OCI-LY3 (cell line): Measurements from ENCODE around the gene ZCCHC3.

ENCODE experiments used
- H2AFZ ChIP-seq: fragments of 200-600, 300-600 bp; shearing (Covaris generic); 2 replicates; pipeline ENCODE4 v1.6.0; 2014; ENCODE audit warnings: antibody characterized with exemption, low read depth, low read length
- H3K27ac ChIP-seq: fragments of 200-600, 300-600 bp; sonication (generic); 2 replicates; pipeline ENCODE4 v1.5.1; 2014; ENCODE audit warnings: mild to moderate bottlenecking, low read length, moderate library complexity, mixed read lengths
- H3K27me3 ChIP-seq: fragments of 200-600, 300-600 bp; sonication (generic); 2 replicates; pipeline ENCODE4 v1.6.1; 2014; ENCODE audit warnings: low read depth, low read length, mixed read lengths
- H3K36me3 ChIP-seq: fragments of 200-600, 300-600 bp; sonication (generic); replicated peaks from 2 replicates; pipeline ENCODE3; 2014; ENCODE audit warnings: low read depth, low read length, mixed read lengths
- H3K4me1 ChIP-seq: fragments of 300-600, 200-600 bp; sonication (generic); 2 replicates; pipeline ENCODE4 v1.6.1; 2014; ENCODE audit warnings: low read length, mixed read lengths
- H3K4me2 ChIP-seq: fragments of 200-600, 300-600 bp; sonication (generic); 2 replicates; pipeline ENCODE4 v1.6.1; 2014; ENCODE audit warnings: low read length, mixed read lengths
- H3K4me3 ChIP-seq: fragments of 300-600, 200-600 bp; sonication (generic); 2 replicates; pipeline ENCODE4 v1.5.1; 2014; ENCODE audit warnings: antibody characterized with exemption, mild to moderate bottlenecking, low read length, moderate library complexity
- H3K79me2 ChIP-seq: fragments of 300-600, 200-600 bp; shearing (Covaris generic); 2 replicates; pipeline ENCODE4 v1.6.1; 2014; ENCODE audit warnings: mild to moderate bottlenecking, low read length, mixed read lengths
- H3K9ac ChIP-seq: fragments of 300-600, 200-600 bp; shearing (Covaris generic); 2 replicates; pipeline ENCODE4 v1.6.0; 2014; ENCODE audit warnings: mild to moderate bottlenecking, low read length, moderate library complexity
- H3K9me3 ChIP-seq: fragments of 200-600, 300-600 bp; shearing (Covaris generic); 2 replicates; pipeline ENCODE4 v1.6.1; 2014; ENCODE audit warnings: low read length, mixed read lengths; ENCODE audit not compliant: insufficient read depth
- H4K20me1 ChIP-seq: fragments of 200-600, 300-600 bp; sonication (generic); 2 replicates; pipeline ENCODE4 v1.6.1; 2016; ENCODE audit warnings: low read length, mixed read lengths; ENCODE audit not compliant: insufficient read depth
- EZH2phosphoT487 ChIP-seq: fragments of 200-600 bp; shearing (Covaris generic); IDR thresholded peaks from 2 replicates; pipeline ENCODE4 v1.6.1; 2018; ENCODE audit warnings: antibody characterized with exemption, mixed run types, low read depth
- TF ChIP-seq, protein P1 (sequence below): fragments of 200-600, 300-600 bp; sonication (generic); IDR thresholded peaks from 2 replicates; pipeline ENCODE4 v1.5.1; 2014; ENCODE audit warnings: antibody characterized with exemption, low read length, low read depth

ZCCHC3 gene

GRCh38 chr20:284172-284571, 13.2 kb upstream of the ZCCHC3 start:
- Histone ChIP-seq H4K20me1 (no peaks in the 10 kb centered on the region), H3K27me3 (no peaks in the 10 kb centered on the region), H3K4me2 (no peak overlapping the region), H3K79me2 (no peaks in the 10 kb centered on the region; the same call in 1 of the 2 replicates), H2AFZ (no peak overlapping the region), H3K4me1 (no peaks in the 10 kb centered on the region), H3K9me3 (no peaks in the 10 kb centered on the region), H3K4me3 (no peak overlapping the region), H3K27ac (no peak overlapping the region), H3K36me3 (peaks cover 17% of the 10 kb centered on the region), H3K9ac (no peak overlapping the region)
- no peak for TF ChIP-seq EZH2phosphoT487
- TF ChIP-seq, protein P1, sequence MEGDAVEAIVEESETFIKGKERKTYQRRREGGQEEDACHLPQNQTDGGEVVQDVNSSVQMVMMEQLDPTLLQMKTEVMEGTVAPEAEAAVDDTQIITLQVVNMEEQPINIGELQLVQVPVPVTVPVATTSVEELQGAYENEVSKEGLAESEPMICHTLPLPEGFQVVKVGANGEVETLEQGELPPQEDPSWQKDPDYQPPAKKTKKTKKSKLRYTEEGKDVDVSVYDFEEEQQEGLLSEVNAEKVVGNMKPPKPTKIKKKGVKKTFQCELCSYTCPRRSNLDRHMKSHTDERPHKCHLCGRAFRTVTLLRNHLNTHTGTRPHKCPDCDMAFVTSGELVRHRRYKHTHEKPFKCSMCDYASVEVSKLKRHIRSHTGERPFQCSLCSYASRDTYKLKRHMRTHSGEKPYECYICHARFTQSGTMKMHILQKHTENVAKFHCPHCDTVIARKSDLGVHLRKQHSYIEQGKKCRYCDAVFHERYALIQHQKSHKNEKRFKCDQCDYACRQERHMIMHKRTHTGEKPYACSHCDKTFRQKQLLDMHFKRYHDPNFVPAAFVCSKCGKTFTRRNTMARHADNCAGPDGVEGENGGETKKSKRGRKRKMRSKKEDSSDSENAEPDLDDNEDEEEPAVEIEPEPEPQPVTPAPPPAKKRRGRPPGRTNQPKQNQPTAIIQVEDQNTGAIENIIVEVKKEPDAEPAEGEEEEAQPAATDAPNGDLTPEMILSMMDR: no peak

- H3K4me1 ChIP-seq: peaks cover 13% of the 10 kb centered on the region
- no peaks in the 10 kb centered on the region; the same call in 1 of the 2 replicates for H3K79me2 ChIP-seq
- no peak for TF ChIP-seq EZH2phosphoT487
- TF ChIP-seq, protein P1: no peak
- no peak overlapping the region for H3K4me2 ChIP-seq
- no peaks in the 10 kb centered on the region for H3K27me3 ChIP-seq
- H3K9me3 ChIP-seq: no peaks in the 10 kb centered on the region
- no peak overlapping the region for H3K27ac ChIP-seq
- no peak overlapping the region for H3K4me3 ChIP-seq
- peaks cover 9% of the 10 kb centered on the region for H3K36me3 ChIP-seq
- no peaks in the 10 kb centered on the region for H4K20me1 ChIP-seq
- H2AFZ ChIP-seq: no peak overlapping the region
- no peak overlapping the region for H3K9ac ChIP-seq
Measured at GRCh38 chr20:286508-286907, 10.9 kb upstream of the ZCCHC3 start.

- Histone ChIP-seq H3K9ac (peak overlapping the region; percentile 83; the same call in 1 of the 2 replicates), H4K20me1 (no peaks in the 10 kb centered on the region), H3K79me2 (no peaks in the 10 kb centered on the region; the same call in 1 of the 2 replicates), H3K4me2 (peak overlapping the region; percentile 76), H3K27me3 (no peaks in the 10 kb centered on the region), H3K27ac (no peak overlapping the region), H3K9me3 (no peaks in the 10 kb centered on the region), H2AFZ (no peak overlapping the region), H3K4me1 (peaks cover 13% of the 10 kb centered on the region), H3K36me3 (peaks cover 4% of the 10 kb centered on the region), H3K4me3 (peak overlapping the region; percentile 82)
- TF ChIP-seq EZH2phosphoT487: no peak
- TF ChIP-seq, protein P1: no peak
Measured at GRCh38 chr20:288956-289692, 8.2 kb upstream of the ZCCHC3 start.

GRCh38 chr20:289693-290083, 7.7 kb upstream of the ZCCHC3 start:
- Histone ChIP-seq H3K27ac (0 out of 2 replicates have a peak overlapping the region, but pooled peaks have one; percentile 10), H3K9me3 (no peaks in the 10 kb centered on the region), H3K4me2 (peak overlapping the region; percentile 76), H3K4me3 (peak overlapping the region; percentile 82), H3K4me1 (peaks cover 13% of the 10 kb centered on the region), H3K27me3 (no peaks in the 10 kb centered on the region), H2AFZ (peak overlapping the region; percentile 97), H3K79me2 (no peaks in the 10 kb centered on the region; the same call in 1 of the 2 replicates), H4K20me1 (no peaks in the 10 kb centered on the region), H3K9ac (peak overlapping the region; percentile 83), H3K36me3 (peaks cover 4% of the 10 kb centered on the region)
- no peak for TF ChIP-seq EZH2phosphoT487
- TF ChIP-seq, protein P1: no peak
